ENCODE results near the gene BMP7.
"Not testable (repeated sequence)": the region's sequence is repeated elsewhere in the genome, so short reads cannot be mapped to it uniquely, and the experiment has no call there.

The BMP7 gene

DNA sequence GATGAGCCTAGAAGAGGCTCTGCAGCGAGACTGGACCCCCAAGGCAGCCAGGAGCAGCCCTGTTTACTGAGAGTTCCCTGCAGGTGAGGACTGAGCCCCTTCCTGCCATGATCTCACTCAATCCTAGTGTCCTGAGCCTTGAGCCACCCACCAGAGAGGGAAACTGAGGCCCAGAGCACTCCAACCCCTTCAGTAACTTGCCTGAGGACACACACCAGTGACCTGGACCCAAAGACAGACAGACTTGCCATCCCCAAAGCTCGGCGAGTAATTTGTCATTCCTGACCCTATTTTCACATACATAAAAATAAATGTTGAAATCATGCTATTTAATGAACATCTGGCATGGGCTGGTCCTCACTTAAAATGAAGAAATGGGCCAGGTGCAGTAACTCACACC, 16.7 kb downstream of the BMP7 start:
- no peak for DNase-seq (ENCODE audit: low read depth, low spot score)

DNA sequence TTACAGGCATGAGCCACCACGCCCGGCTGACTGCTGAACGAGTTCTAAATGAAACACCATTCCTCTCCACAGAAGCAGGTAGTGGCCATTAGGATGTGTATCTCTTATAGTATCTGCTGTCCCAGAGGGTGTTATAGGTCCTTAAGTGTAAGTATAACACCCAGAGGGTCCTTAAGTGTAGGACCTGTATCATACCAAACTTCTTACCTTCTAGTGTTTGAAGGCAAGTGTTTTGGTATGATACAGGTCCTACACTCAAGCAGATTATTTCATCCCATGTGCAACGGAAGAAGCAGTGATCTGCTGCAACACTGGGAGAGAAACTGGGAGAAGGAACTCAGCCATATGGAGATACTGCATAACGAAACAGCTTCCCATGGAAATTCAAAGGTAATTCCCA, 17.4 kb downstream of the BMP7 start:
- DNase-seq (ENCODE audit: low read depth, low spot score) = no peak

DNA sequence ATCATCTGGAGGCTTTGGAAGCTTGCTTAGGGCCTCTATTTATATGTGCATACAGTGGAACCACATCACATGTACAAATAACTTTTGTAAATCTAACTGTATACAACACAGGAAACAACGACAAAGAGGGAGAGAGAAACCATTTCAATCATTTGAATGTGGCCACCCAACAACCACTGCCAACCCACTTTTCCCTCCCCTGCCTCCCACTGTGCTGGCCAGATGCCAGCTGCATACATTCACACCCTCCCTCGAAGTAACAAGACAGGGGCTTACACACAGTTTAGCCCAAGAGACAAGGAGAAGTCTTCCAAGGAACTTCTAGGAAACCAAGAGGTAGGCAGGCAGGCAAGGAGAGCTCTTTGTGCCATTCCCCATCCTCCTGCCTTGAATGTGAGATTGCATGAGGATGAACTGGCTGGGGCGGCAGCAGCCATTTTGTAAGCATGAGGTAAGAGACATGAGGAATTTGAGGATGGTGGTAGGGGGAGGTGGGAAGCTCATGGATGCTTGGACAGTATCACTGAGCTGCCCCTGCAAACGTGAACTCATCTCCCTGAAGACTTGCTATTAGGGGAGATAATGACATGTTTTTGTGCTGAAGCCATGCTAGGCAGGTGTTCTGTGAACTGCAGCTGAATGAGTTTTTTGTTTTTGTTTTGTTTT, 18.2 kb downstream of the BMP7 start:
- no peak for DNase-seq (ENCODE audit: low read depth, low spot score)

DNA sequence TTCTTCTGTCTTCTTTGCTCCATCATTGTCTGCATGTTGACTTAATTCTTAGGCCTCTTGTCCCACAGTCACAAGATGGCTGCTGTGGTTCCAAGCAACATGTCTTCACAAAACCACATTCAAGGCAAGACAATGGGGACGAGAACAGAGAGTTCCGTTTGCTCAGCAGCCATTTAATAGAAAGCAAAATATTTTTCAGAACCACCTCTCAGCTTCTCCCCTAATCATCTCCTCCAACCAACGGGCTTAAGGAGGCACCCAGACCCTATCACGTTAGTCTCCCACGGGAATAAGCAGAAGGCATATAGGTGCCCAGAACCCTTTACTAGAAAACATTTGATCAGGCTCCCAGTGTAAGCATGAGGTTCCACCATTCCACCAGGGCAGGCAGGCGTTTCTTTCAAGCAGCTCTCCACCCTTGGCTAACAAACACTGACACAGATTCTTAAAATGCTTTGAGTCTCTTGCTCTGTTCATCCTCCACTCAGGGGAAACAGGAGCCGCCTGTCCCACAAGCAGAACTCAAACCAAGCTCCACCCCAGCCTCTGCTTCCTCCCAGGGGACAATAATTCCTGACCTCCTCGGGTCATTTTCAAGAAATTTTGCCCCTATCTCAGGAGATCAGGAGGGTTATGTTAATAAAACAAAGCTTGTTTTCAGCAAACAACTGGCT, 19.0 kb downstream of the BMP7 start:
- no peak for DNase-seq (ENCODE audit: low read depth, low spot score)

DNA sequence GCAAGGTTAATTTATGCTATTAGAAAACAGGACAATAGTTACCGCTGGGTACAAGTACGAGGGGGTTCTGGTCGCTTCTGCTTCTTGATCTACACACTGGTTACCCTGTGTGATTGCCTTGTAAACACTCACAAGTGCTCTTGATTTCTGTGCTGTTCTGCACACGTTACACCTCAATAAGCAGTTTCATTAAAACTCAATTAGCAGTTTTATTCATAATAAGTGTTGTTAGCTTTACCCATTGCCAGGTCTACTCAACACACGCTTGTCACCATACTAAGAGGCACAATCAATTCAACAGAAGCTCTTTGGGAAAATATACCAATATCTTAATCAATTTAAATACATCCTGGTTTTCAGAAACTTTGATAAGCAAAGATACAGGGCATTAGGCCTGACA, 20.4 kb downstream of the BMP7 start:
- no peak for DNase-seq (ENCODE audit: low read depth, low spot score)

DNA sequence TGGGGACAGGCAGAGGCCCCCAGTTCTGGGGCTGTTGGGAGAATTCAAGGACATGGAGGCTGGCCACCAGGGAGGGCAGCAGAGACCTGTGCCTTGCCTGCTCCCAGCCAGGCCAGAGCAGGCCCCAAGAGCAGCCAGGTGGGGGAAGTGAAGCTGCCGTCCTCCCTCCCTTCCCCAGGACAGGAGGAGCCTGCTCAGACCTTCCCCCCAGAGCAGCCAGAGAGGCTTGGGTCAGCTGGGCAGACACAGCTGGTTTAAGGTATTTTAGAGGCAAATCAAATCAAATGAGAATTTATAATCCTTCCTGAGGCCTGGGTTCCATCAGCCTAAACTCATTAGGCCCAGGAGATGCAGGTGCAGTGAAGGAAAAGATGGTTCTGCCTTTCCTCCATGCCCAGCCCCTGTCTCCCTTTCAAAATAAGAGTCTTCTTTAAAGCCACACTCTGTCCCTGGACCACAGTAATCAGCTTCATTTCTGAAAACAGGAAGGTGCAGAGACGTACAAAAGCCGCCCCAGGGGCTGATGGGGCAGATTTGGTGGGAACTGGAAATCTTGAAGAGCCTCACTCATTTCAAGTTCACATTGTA, 21.7 kb downstream of the BMP7 start:
- DNase-seq (ENCODE audit: low read depth, low spot score) = no peak

DNA sequence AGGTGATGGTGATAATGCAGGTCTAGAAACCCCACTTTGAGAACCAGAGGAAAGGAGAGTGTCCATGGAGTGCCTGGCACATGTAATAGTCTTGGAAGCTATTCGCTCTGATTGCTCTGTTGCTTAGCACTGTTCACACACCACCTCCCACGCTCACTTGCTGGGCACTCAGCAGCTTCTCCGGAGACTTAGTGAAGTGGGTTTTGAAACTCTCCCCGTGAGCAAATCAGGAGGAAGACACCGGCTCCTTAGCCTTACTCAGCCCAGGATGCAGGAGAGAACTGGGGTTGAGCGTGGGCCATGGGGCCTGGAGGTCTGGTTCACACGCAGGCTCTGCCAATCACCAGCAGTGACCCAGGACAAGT, 22.2 kb downstream of the BMP7 start:
- DNase-seq (ENCODE audit: low read depth, low spot score) = no peak

DNA sequence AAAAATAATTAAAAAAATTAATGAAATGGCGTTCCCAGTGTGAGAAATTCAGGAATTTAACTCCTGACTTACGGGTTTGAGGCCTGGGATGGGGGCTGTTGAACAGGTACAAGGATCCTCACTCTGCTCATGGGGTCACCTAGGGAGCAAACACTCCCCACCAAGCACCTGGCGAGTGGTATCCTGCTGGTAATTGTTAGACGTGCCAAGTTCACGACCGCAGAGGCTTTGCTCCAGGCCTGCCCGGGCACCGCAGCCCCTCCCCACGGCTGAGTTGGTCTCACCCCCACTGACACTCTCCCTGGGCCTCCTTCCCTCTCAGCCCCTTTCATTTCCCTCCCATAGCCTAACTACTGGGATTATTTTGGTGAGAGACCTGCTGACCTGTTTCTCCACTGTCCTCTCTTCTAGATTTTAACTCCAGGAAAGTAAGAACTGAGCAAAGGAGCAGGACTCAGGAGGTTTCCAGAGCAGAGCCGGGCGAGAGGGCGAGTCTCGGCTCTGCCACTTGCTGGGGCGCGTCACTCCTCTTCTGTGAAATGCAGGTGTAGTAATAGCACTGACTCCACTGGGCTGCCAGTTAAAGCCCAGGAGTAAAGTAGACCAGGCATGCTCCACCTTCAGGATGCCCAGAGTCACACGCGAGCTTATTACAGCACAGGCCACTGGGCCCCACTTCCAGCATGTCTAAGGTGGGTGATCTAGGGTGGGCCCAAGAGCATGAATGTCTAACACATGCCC, 22.8 kb downstream of the BMP7 start:
- DNase-seq (ENCODE audit: low read depth, low spot score) = no peak

DNA sequence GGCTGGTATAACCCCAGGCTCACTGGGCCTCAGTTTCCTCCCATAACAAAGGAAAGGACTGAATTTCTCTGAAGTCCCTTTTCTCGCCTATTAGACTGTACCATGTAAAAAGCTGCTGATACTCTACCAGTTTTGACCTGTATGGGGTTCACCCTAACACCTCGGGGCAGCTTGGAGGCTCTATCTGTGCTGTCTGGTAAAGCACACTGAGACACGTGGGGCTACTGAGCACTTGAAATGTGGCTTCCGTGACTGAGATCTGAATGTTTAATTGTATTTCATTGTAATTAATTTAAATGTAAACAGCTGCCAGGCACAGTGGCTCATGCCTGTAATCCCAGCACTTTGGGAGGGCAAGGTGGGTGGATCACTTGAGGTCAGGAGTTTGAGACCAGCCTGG, 24.0 kb downstream of the BMP7 start:
- DNase-seq (ENCODE audit: low read depth, low spot score) = no peak

DNA sequence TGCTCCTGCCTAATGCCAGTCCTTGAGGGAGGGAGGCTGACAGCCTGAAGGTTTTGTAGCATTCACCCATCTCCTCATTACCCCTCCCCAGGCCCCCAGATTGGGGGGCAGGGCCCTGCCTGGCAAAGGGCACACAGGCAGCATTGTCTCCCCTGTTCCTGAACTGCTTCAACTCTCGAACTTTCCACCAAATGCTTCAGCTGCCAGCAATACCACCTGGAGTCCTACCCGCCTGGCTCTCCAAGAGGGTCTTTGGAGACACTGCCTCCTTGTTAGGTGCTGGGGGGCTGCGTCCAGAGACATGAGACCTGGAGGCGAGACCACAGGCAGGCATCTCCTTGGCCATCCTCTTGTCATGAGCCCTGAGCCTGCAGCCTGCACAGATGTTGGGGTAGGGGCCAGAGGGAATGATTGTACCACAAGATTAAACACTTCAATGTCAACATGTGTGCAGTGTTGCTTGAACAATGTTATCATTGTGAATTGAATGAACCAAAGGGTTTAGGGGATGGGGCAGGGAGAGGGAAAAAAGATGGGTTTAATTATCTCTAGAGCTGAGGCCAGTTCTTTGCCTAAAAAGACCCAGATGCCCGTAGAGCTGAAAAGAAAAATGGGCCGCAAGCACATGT, 25.0 kb downstream of the BMP7 start:
- no peak for DNase-seq (ENCODE audit: low read depth, low spot score)

DNA sequence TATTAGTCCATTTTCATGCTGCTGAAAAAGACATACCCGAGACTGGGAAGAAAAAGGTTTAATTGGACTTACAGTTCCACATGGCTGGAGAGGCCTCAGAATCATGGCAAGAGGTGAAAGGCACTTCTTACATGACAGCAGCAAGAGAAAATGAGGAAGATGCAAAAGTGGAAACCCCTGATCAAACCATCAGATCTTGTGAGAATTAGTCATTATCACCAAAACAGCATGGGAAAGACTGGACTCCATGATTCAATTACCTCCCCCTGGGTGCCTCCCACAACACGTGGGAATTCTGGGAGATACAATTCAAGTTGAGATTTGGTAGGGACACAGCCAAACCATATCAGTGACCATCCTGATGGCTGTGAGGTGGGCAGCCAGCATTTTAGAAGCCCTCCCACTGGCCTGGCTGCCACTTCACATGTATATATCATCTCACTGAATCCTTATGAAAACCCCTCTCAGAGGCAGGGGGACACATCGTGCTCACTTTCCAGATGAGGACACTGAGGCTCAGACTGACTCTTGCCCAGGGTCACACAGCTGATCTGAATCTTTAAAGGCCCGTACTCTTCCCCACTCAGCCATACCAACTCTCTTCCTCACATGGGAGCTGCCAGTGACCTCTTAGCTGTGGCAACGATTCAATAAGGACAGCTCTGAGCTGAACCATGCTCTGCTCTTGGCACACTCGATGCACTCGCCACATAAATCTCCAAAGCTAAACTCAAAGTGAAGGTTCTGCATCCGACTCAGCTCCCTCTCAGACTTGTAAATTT, 25.7 kb downstream of the BMP7 start:
- no peak for DNase-seq (ENCODE audit: low read depth, low spot score)

DNA sequence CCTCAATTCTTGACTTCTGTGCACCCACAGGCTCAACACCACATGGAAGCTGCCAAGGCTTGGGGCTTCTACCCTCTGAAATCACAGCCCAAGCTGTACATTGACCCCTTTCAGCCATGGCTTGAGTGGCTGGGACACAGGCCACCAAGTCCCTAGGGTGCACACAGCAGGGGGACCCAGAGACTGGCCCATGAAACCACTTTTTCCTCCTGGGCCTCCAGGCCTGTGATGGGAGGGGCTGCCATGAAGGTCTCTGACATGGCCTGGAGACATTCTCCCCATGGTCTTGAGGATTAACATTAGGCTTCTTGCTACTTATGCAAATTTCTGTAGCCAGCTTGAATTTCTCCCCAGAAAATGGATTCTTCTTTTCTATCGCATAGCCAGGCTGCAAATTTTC, 26.7 kb downstream of the BMP7 start:
- DNase-seq (ENCODE audit: low read depth, low spot score) = not testable (repeated sequence)

DNA sequence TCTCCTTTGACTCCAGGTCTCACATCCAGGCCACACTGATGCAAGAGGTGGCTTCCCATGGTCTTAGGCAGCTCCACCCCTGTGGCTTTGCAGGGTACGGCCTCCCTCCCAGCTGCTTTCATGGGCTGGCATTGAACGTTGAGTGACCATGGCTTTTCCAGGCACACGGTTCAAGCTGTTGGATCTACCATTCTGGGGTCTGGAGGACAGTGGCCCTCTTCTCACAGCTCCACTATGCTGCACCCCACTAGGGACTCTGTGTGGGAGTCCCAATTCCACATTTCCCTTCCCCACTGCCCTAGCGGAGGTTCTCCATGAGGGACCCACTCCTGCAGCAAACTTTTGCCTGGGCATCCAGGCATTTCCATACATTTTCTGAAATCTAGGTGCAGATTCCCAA, 27.1 kb downstream of the BMP7 start:
- DNase-seq (ENCODE audit: low read depth, low spot score) = not testable (repeated sequence)

DNA sequence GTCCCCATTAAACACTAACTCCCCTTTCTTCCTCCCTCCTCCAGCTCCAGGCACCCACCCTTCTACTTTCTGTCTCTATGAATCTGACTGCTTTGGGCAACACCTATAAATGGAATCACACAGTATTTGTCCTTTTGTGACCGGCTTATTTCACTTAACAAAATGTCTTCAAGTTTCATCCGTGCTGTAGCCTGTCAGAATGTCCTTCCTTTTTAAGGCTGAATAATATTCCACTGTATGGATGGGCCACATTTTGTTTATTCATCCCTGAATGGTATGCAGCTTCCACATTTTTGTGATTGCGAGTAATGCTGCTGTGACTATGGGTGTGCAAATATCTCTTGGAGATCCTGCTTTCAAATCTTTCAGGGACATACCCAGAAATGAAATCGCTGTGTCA, 28.4 kb downstream of the BMP7 start:
- DNase-seq (ENCODE audit: low read depth, low spot score) = no peak

DNA sequence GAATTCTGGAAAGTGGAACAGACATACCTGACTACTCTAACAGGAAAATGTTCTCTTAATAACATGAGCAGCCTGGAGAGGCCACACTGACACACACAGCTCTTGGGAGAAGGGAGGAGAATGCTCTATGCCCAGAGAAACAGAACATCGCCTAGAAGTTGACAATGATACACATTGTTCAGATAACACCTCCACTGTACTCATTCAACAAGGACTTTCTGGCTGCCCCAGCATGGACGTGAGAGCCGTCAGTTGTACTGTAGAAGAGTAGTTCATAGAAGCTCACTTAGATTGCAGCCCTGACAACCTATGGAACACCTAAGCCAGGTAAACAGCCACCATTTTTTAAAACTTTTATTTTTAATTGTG, 28.9 kb downstream of the BMP7 start:
- no peak for DNase-seq (ENCODE audit: low read depth, low spot score)

DNA sequence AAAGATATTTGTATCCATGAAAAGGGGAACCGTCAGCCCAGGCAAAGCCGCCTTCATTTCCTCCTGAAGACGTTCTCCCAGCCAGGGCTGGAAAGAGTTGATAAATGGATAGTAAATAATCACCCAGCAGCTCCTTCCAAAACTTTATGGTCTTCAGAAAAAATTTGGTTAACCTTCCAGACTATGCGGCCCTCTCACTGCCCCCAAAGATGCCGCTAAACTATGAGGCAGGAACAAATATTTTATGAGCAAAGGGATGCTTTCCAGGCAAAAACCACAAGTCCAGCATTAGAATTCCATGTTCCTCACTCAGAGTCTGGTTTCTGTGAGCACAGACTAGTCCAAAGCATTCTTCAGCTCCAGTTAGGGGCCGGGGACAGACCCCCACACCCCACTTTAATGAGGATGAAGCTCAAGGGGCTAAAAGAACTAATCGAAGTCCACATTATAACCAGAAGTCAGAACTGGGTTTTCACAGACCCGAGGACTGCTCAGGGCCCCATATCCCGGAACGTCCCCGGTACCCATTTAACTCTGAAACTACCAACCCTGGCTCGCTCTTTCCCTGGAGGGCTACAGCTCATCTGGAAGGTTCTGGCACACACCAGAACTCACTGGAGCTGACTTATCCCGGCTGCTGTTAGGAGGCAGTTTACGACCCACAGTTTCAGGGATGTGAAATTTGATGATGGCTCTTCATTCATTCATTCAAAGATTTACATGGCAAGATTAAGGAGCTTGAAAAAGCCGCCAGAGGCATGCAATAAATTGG, 29.4 kb downstream of the BMP7 start:
- no peak for DNase-seq (ENCODE audit: low read depth, low spot score)

DNA sequence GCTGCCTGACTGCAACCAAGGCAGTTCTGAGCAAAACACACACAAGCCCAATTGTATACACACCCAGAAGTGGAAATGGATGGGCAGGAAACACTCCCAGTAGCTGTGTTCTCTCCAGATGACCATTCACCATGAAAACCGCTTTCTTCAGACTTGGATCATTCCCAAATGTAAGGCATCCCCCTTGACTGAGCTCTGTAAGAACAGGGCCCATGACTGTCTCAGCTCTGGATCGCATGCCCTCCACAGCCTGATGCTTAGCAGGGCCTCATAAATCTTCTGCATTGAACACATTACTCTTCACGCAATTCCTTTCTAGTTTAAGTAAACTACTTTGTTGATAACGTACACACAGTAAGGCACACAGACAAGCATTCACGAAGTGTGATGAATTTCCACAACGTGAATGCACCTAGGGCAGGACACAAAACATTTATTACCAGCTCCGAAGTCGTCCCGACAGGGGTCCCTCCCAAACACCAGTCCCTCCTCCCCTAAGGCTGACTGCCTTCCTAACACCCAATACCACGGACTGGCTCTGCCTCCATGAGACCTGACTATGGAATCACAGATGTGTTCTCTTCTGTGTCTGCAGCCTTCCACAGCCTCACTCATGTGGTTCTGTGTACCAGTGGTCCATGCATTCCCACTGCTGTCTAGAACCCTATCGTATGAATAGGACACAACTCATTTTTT, 31.7 kb downstream of the BMP7 start:
- DNase-seq (ENCODE audit: low read depth, low spot score) = no peak

DNA sequence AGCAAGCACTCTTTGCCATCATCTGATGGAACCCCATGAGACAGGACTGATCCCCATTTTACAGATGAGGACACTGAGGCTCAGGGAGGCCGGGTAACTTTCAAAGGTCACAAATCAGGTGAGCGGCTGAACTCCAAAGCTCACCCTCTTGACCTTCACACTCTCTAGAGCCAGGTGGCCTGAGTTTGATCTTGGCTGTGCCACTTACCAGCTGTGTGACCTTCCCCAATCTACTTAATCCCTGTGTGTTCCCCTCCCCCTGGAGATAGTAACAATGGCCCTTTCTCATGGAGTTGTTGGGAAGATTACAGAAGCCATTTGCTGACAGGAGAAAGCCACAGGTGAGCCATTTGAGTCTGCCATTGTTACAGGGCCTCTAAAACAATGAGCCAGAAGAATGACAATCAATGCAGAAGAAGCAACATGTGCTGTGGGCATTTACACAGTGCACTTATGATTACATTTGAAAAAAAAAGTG, 34.5 kb downstream of the BMP7 start:
- DNase-seq (ENCODE audit: low read depth, low spot score) = no peak

DNA sequence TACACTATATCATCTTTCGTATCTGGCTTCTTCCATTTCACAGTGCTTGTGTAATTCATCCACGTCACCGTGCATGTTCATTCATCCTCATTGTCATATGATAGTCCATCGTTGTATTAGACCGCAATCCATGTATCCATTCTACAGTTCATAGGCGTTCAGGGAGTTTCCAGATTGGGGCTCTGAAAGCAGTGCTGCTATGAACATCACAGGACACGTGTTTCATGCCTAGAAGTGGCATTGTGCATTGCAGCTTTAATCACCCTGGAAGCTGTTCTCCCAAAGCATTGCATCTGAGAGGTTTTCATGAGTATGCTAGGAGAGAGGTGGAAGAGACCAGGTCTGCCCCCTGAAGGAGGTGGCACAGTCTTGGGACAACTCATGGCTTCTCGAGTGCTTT, 35.3 kb downstream of the BMP7 start:
- no peak for DNase-seq (ENCODE audit: low read depth, low spot score)

DNA sequence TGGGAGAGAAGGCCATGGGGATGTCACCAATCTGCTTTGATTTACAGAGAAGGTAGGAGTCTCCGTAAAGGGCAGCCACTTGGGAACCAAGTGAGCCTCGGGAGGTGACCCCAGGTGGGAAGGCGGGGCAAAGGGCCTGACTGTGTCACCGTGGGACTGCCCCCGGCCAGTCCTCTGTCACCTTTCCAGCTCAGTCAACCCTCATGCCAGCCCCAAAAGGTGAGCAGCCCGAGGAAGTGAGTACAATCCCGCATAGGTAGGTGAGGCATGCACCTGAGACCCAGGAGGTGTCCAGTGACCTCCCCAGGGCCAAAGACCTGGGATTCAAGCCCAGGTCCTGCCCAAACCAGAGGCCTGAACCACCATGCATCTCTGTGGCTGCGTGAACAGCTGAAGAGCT, 36.2 kb downstream of the BMP7 start:
- no peak for DNase-seq (ENCODE audit: low read depth, low spot score)

Measured in astrocyte of the hippocampus (primary cell).